ENCODE data around the gene ABI1. TPM values are rescaled to one million over a fixed set of nuclear protein-coding genes. Genes with fewer than 3 reads are reported as not detected.
"Not testable (repeated sequence)": the region's sequence is repeated elsewhere in the genome, so short reads cannot be mapped to it uniquely, and the experiment has no call there.

ABI1 gene
- total and polyA plus RNA-seq, 2 donors (not counting 3 experiments of a cell fraction or from before 2014, with no cell fraction given), result 58.8 to 59.1 TPM

DNA sequence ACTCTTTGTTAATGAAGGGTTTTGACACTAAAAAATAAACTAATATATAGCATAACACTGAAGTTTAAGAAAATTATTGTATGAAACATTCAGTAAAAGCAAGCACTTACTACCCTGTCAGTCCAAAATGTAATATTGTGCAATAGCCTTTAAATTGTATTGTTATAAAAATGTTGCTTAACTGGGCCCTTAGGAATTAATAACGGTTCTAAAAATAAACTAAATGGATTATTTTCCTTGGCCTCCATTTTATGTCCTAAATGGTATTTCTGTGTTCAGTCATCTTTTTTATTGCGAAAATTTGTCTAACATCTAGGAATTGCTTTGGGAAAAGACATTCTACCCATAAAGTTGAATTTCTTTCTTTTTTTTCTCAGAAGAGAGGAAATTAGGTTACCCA, 49.0 kb upstream of the ABI1 start:
- CTCF ChIA-PET, result no interaction called here
- no TSS peak for BruUV-seq (replicated peaks)
- H3K27me3 ChIP-seq (ENCODE audit: control insufficient read depth in 2 of 2, insufficient read depth in 2 of 2, low read length in 2 of 2), result peaks cover 0 to 2% of the 10 kb centered on the region in 2 experiments
- H3K9me3 ChIP-seq (replicated peaks; ENCODE audit: control insufficient read depth, insufficient read depth, low read length), result no peaks in the 10 kb centered on the region
- no peaks in the 10 kb centered on the region for H3K36me3 ChIP-seq (ENCODE audit: control insufficient read depth in 2 of 2, extremely low read depth in 1 of 2, insufficient read depth in 2 of 2, low read length in 2 of 2)
- no peak overlapping the region for H3K9ac ChIP-seq (replicated peaks; ENCODE audit: extremely low read depth, insufficient read depth, low read length)
- no peak overlapping the region for H3K27ac ChIP-seq (ENCODE audit: insufficient read depth, low read depth, low read length)
- dilution Hi-C loops (cut with MboI; ENCODE audit: extremely low pct_ligation_motif_present, low sequenced_read_pairs), result no loop called here
- H3K79me2 ChIP-seq (ENCODE audit: control insufficient read depth, insufficient read depth, low read length), result no peaks in the 10 kb centered on the region
- H3K9me1 ChIP-seq (replicated peaks; ENCODE audit: control insufficient read depth, extremely low read depth, insufficient read depth, low read length), result no peaks in the 10 kb centered on the region
- H3K4me2 ChIP-seq (ENCODE audit: insufficient read depth, low read length), result no peak overlapping the region
- no peak overlapping the region for H3K4me3 ChIP-seq (replicated peaks in 1 of 3; ENCODE audit: insufficient read depth in 1 of 3, low read depth in 1 of 3, low read length in 3 of 3)
- FAIRE-seq, result no peak
- DNase-seq (ENCODE audit: low read depth, low spot score), result no peak
- TF ChIP-seq POLR2AphosphoS5 (IDR thresholded peaks at IDR 0.05; ENCODE audit: insufficient read depth, low read depth, low read length), result no peak
- H2AFZ ChIP-seq (ENCODE audit: low read depth, low read length), result no peak overlapping the region
- intact Hi-C loops (cut with micrococcal nuclease), result no loop called here
- no peaks in the 10 kb centered on the region for H3K4me1 ChIP-seq (ENCODE audit: control insufficient read depth, extremely low read depth, insufficient read depth, low read length)
- no peaks in the 10 kb centered on the region for H4K20me1 ChIP-seq (replicated peaks; ENCODE audit: control insufficient read depth, extremely low read depth, insufficient read depth, low read length)
- POLR2A ChIA-PET, result no interaction called here

DNA sequence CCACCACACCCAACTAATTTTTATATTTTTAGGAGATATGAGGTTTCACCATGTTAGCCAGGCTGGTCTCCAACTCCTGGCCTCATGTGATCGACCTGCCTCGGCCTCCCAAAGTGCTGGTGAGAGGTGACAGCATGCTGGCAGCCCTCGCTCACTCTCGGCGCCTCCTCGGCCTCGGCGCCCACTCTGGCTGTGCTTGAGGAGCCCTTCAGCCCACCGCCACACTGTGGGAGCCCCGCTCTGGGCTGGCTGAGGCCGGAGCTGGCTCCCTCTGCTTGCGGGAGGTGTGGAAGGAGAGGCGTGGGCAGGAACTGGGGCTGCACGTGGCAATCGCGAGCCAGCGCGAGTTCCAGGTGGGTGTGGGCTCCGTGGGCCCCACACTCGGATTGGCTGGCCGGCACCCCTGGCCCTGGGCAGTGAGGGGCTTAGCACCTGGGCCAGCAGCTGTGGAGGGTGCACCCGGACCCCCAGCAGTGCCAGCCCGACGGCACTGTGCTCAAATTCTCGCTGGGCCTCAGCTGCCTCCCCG, 44.6 kb upstream of the ABI1 start:
- H3K27me3 ChIP-seq (ENCODE audit: control insufficient read depth in 2 of 2, insufficient read depth in 2 of 2, low read length in 2 of 2); H3K36me3 ChIP-seq (ENCODE audit: control insufficient read depth in 2 of 2, extremely low read depth in 1 of 2, insufficient read depth in 2 of 2, low read length in 2 of 2); H2AFZ ChIP-seq (ENCODE audit: low read depth, low read length); FAIRE-seq; POLR2A ChIA-PET; H3K79me2 ChIP-seq (ENCODE audit: control insufficient read depth, insufficient read depth, low read length); H3K9ac ChIP-seq (replicated peaks; ENCODE audit: extremely low read depth, insufficient read depth, low read length); BruUV-seq (replicated peaks); H3K4me3 ChIP-seq (replicated peaks in 1 of 3; ENCODE audit: insufficient read depth in 1 of 3, low read depth in 1 of 3, low read length in 3 of 3); DNase-seq (ENCODE audit: low read depth, low spot score); H3K27ac ChIP-seq (ENCODE audit: insufficient read depth, low read depth, low read length); H3K9me1 ChIP-seq (replicated peaks; ENCODE audit: control insufficient read depth, extremely low read depth, insufficient read depth, low read length); H3K4me1 ChIP-seq (ENCODE audit: control insufficient read depth, extremely low read depth, insufficient read depth, low read length); intact Hi-C loops (cut with micrococcal nuclease); CTCF ChIA-PET; H3K4me2 ChIP-seq (ENCODE audit: insufficient read depth, low read length); H4K20me1 ChIP-seq (replicated peaks; ENCODE audit: control insufficient read depth, extremely low read depth, insufficient read depth, low read length); dilution Hi-C loops (cut with MboI; ENCODE audit: extremely low pct_ligation_motif_present, low sequenced_read_pairs); H3K9me3 ChIP-seq (replicated peaks; ENCODE audit: control insufficient read depth, insufficient read depth, low read length): not testable (repeated sequence)
